Measurements from ENCODE around the gene NUDT3. TPM values are rescaled to one million over a fixed set of nuclear protein-coding genes. Genes with fewer than 3 reads are reported as not detected.

Gene NUDT3
- total and polyA plus RNA-seq, 9 of the 15 experiments (the other 6 are each of a cell fraction or from before 2014, with no cell fraction given), result 5.4 to 81.2 (median 56.4) TPM

- no peak for TF ChIP-seq BRF2 (IDR thresholded peaks at IDR 0.05; ENCODE audit: borderline replicate concordance, insufficient read depth, insufficient read length)
- no peak for TF ChIP-seq ZNF764 (CRISPR knock-in tag; IDR thresholded peaks at IDR 0.05; ENCODE audit: low read depth)
- peak; percentile 82 for TF ChIP-seq JUN (IDR thresholded peaks at IDR 0.05; ENCODE audit: borderline replicate concordance, low read depth, low read length)
- TF ChIP-seq JUN (CRISPR knock-in tag; IDR thresholded peaks at IDR 0.05; ENCODE audit: borderline replicate concordance), result no peak
- no peak for TF ChIP-seq ETV6 (IDR thresholded peaks at IDR 0.05; ENCODE audit: borderline replicate concordance in 1 of 2, low read depth in 2 of 2, low read length in 1 of 2)
- no peak for TF ChIP-seq ETV6 (CRISPR knock-in tag; IDR thresholded peaks at IDR 0.05; ENCODE audit: borderline replicate concordance)
- TF ChIP-seq HDAC8 (tag; IDR thresholded peaks at IDR 0.05), result 0 out of 2 replicates have a peak, but pooled peaks have one; percentile 58
- peak; percentile 11 for TF ChIP-seq CHD4 (IDR thresholded peaks at IDR 0.05; ENCODE audit: insufficient read depth, insufficient replicate concordance, low read depth, low read length, poor library complexity, severe bottlenecking)
- peak; percentile 83 for TF ChIP-seq ZNF395 (CRISPR knock-in tag; IDR thresholded peaks at IDR 0.05)
- peak; percentile 45; the same call in 1 of the 2 replicates for TF ChIP-seq ZNF644 (tag; IDR thresholded peaks at IDR 0.05; ENCODE audit: low read depth)
- peak; percentile 12; the same call in 1 of the 2 replicates for TF ChIP-seq PHB (CRISPR knock-in tag; IDR thresholded peaks at IDR 0.05)
- TF ChIP-seq MYC (IDR thresholded peaks at IDR 0.05; ENCODE audit: low read depth, low read length), result peak; percentile 72
- no peak for TF ChIP-seq MYC (CRISPR knock-in tag; IDR thresholded peaks at IDR 0.05; ENCODE audit: borderline replicate concordance, low read depth)
- TF ChIP-seq VEZF1 (CRISPR knock-in tag; IDR thresholded peaks at IDR 0.05), result peak; percentile 88
- TF ChIP-seq RNF219 (CRISPR knock-in tag; IDR thresholded peaks at IDR 0.05), result no peak
- peak; percentile 70 to 71 for TF ChIP-seq NRF1 (conservative IDR thresholded peaks at IDR 0.05 in 1 of 2, IDR thresholded peaks at IDR 0.05 in 1 of 2)
- no peak for TF ChIP-seq ZNF740 (CRISPR knock-in tag; IDR thresholded peaks at IDR 0.05)
- TF ChIP-seq ZNF740 (tag; IDR thresholded peaks at IDR 0.05), result peak in 1 of 2 experiments; percentile 24; a peak in 1 of 4 replicates
Observed at GRCh38 chr6:34235307-34236130, 156.9 kb downstream of the NUDT3 start (continued).
